Measurements from ENCODE around the gene MARCHF9. TPM values are rescaled to one million over a fixed set of nuclear protein-coding genes. Genes with fewer than 3 reads are reported as not detected.

The MARCHF9 gene
- polyA plus RNA-seq, 1 of the 3 experiments (the other 2 are of a cell fraction) = 24.2 TPM

GRCh38 chr12:57718641-57719528 lies 36.0 kb upstream of the MARCHF9 start:
- Histone ChIP-seq H4K20me1 (ENCODE audit: insufficient read depth) (no peaks in the 10 kb centered on the region), H3K9ac (no peak overlapping the region), H3K9me2 (no peaks in the 10 kb centered on the region), H3K27ac (ENCODE audit: low read depth in 2 of 2, low read length in 1 of 2) (no peak overlapping the region), H2AFZ (ENCODE audit: low read depth) (no peak overlapping the region), H3F3A (replicated peaks; ENCODE audit: insufficient read depth) (peaks cover 7% of the 10 kb centered on the region), H3K4me1 (ENCODE audit: control insufficient read depth in 1 of 2, insufficient read depth in 2 of 2, low read depth in 1 of 2, low read length in 1 of 2) (no peaks in the 10 kb centered on the region), H3K4me3 (ENCODE audit: low read depth in 2 of 2, low read length in 1 of 2) (no peak overlapping the region), H3K9me3 (no peaks in the 10 kb centered on the region), H3K36me3 (replicated peaks in 1 of 2; ENCODE audit: control insufficient read depth in 1 of 2, insufficient read depth in 2 of 2, low read length in 1 of 2) (peaks cover 12 to 43% of the 10 kb centered on the region in 2 experiments), H3K4me2 (no peak overlapping the region), H3K79me2 (ENCODE audit: insufficient read depth) (no peaks in the 10 kb centered on the region), H3K27me3 (ENCODE audit: insufficient read depth) (no peaks in the 10 kb centered on the region)
- ChIA-PET POLR2A (no interaction called here), CTCF (interaction anchor here (1.1 to 9.4 kb wide), 5 partner anchors 17 to 136 kb away, joined by 3 to 133 read pairs (median 5); partner anchors contain the start of gene AGAP2)
- 99% methylated on average over 15 of the region's 15 CpGs for WGBS (ENCODE audit: low lambda C conversion rate)
- DNase-seq = no peak
- TF ChIP-seq RFX5 (IDR thresholded peaks at IDR 0.05; ENCODE audit: low read length) (no peak), NFIC (IDR thresholded peaks at IDR 0.05; ENCODE audit: borderline replicate concordance) (no peak), SMC3 (IDR thresholded peaks at IDR 0.05; ENCODE audit: low read depth, low read length) (no peak), TCF12 (IDR thresholded peaks at IDR 0.05) (no peak), MEF2A (IDR thresholded peaks at IDR 0.05; ENCODE audit: borderline replicate concordance, low read depth) (no peak), RAD21 (IDR thresholded peaks at IDR 0.05; ENCODE audit: low read length) (no peak), ELF1 (IDR thresholded peaks at IDR 0.05) (no peak), JUND (IDR thresholded peaks at IDR 0.05) (no peak), TAF1 (IDR thresholded peaks at IDR 0.05; ENCODE audit: borderline replicate concordance, low read depth, low read length) (no peak)

GRCh38 chr12:57719777-57720605 lies 34.9 kb upstream of the MARCHF9 start:
- ChIA-PET POLR2A (interaction anchor here (1.2 kb wide), 1 partner anchor 11 kb away, joined by 3 read pairs; no protein-coding TSS in a partner anchor), CTCF (interaction anchor here (1.1 to 9.4 kb wide), 5 partner anchors 16 to 137 kb away, joined by 3 to 133 read pairs (median 5); partner anchors contain the start of genes AGAP2 and B4GALNT1)
- Histone ChIP-seq H3K4me2 (no peak overlapping the region), H3K9ac (no peak overlapping the region), H4K20me1 (ENCODE audit: insufficient read depth) (no peaks in the 10 kb centered on the region), H3K27me3 (ENCODE audit: insufficient read depth) (no peaks in the 10 kb centered on the region), H3K36me3 (replicated peaks in 1 of 2; ENCODE audit: control insufficient read depth in 1 of 2, insufficient read depth in 2 of 2, low read length in 1 of 2) (peaks cover 7 to 43% of the 10 kb centered on the region in 2 experiments), H3K4me3 (ENCODE audit: low read depth in 2 of 2, low read length in 1 of 2) (no peak overlapping the region), H3K9me2 (no peaks in the 10 kb centered on the region), H3K27ac (ENCODE audit: low read depth in 2 of 2, low read length in 1 of 2) (no peak overlapping the region), H3K9me3 (no peaks in the 10 kb centered on the region), H3K4me1 (ENCODE audit: control insufficient read depth in 1 of 2, insufficient read depth in 2 of 2, low read depth in 1 of 2, low read length in 1 of 2) (no peaks in the 10 kb centered on the region), H2AFZ (ENCODE audit: low read depth) (no peak overlapping the region), H3K79me2 (ENCODE audit: insufficient read depth) (no peaks in the 10 kb centered on the region), H3F3A (replicated peaks; ENCODE audit: insufficient read depth) (peaks cover 7% of the 10 kb centered on the region)
- no peak for DNase-seq
- 95% methylated on average over 18 of the region's 20 CpGs for whole genome bisulfite sequencing (ENCODE audit: low lambda C conversion rate)
- TF ChIP-seq GABPA (IDR thresholded peaks at IDR 0.05; ENCODE audit: low read depth) (no peak), NRF1 (IDR thresholded peaks at IDR 0.05; ENCODE audit: low read depth, low read length) (no peak), RFX5 (IDR thresholded peaks at IDR 0.05; ENCODE audit: low read length) (no peak), TCF12 (IDR thresholded peaks at IDR 0.05) (no peak), RXRA (IDR thresholded peaks at IDR 0.05; ENCODE audit: borderline replicate concordance, low read depth) (no peak), USF2 (IDR thresholded peaks at IDR 0.05; ENCODE audit: borderline replicate concordance, low read depth, low read length) (no peak), FOXM1 (IDR thresholded peaks at IDR 0.05; ENCODE audit: low read depth) (no peak), IRF3 (IDR thresholded peaks at IDR 0.05; ENCODE audit: low read depth, low read length) (no peak), USF1 (IDR thresholded peaks at IDR 0.05; ENCODE audit: borderline replicate concordance, low read depth) (no peak), JUND (IDR thresholded peaks at IDR 0.05) (no peak), TEAD4 (IDR thresholded peaks at IDR 0.05; ENCODE audit: borderline replicate concordance, insufficient read depth) (no peak), NFIC (IDR thresholded peaks at IDR 0.05; ENCODE audit: borderline replicate concordance) (no peak), MAX (IDR thresholded peaks at IDR 0.05; ENCODE audit: low read depth) (no peak), REST (IDR thresholded peaks at IDR 0.05; ENCODE audit: low read depth, low read length) (no peak)

Measured in SK-N-SH (cell line).